HepG2 (cell line): ENCODE data around the gene PTGDS. TPM values are rescaled to one million over a fixed set of nuclear protein-coding genes. Genes with fewer than 3 reads are reported as not detected.

ENCODE experiments used
- DMAP1 ChIP-seq: IDR thresholded peaks from 2 replicates; pipeline ENCODE4 v1.6.1; 2016
- EED ChIP-seq: sonication (generic); formaldehyde crosslinking; IDR thresholded peaks from 2 replicates; pipeline ENCODE4 v1.5.0; 2020; ENCODE audit warnings: mild to moderate bottlenecking, missing genetic modification reagents
- HIVEP1 ChIP-seq: sonication (generic); formaldehyde crosslinking; IDR thresholded peaks from 2 replicates; pipeline ENCODE4 v1.4.0; 2020; ENCODE audit warnings: mild to moderate bottlenecking, missing genetic modification reagents
- JUNB ChIP-seq: sonication (generic); formaldehyde crosslinking; IDR thresholded peaks from 2 replicates; pipeline ENCODE4 v1.8.0; 2022; ENCODE audit warnings: missing genetic modification reagents, mild to moderate bottlenecking, borderline replicate concordance
- MED13 ChIP-seq: sonication (generic); formaldehyde crosslinking; IDR thresholded peaks from 2 replicates; pipeline ENCODE4 v1.5.0; 2020; ENCODE audit warnings: missing genetic modification reagents
- MTA3 ChIP-seq: sonication (generic); formaldehyde crosslinking; IDR thresholded peaks from 2 replicates; pipeline ENCODE4 v1.4.0; 2020; ENCODE audit warnings: missing genetic modification reagents
- NFE2 ChIP-seq: sonication (generic); formaldehyde crosslinking; IDR thresholded peaks from 2 replicates; pipeline ENCODE4 v1.4.0; 2020; ENCODE audit warnings: missing genetic modification reagents
- PAXIP1 ChIP-seq: sonication (generic); formaldehyde crosslinking; conservative IDR thresholded peaks from 2 replicates; pipeline ENCODE4 v1.4.0; 2020; ENCODE audit warnings: mild to moderate bottlenecking, missing genetic modification reagents, moderate library complexity
- RBFOX2 ChIP-seq: fragments of 200-400 bp; formaldehyde crosslinking; IDR thresholded peaks from 2 replicates; pipeline ENCODE4 v1.6.1; 2017; ENCODE audit warnings: low read depth, mild to moderate bottlenecking, low read length
- SRY ChIP-seq: sonication (generic); formaldehyde crosslinking; IDR thresholded peaks from 2 replicates; pipeline ENCODE4 v1.8.0; 2022; ENCODE audit warnings: mild to moderate bottlenecking, missing genetic modification reagents
- STAT5B ChIP-seq: sonication (generic); formaldehyde crosslinking; IDR thresholded peaks from 2 replicates; pipeline ENCODE4 v1.4.0; 2020; ENCODE audit warnings: missing genetic modification reagents
- ZNF335 ChIP-seq: sonication (generic); formaldehyde crosslinking; IDR thresholded peaks from 2 replicates; pipeline ENCODE4 v1.4.0; 2020; ENCODE audit warnings: missing genetic modification reagents
- ZNF878 ChIP-seq: sonication (generic); formaldehyde crosslinking; IDR thresholded peaks from 2 replicates; pipeline ENCODE4 v1.8.1; 2023; ENCODE audit warnings: mild to moderate bottlenecking, missing genetic modification reagents, moderate library complexity
- ZSCAN21 ChIP-seq: sonication (generic); formaldehyde crosslinking; IDR thresholded peaks from 2 replicates; pipeline ENCODE4 v1.8.0; 2022; ENCODE audit warnings: mild to moderate bottlenecking, missing genetic modification reagents, moderate library complexity, borderline replicate concordance
- ZSCAN29 ChIP-seq: sonication (generic); formaldehyde crosslinking; conservative IDR thresholded peaks from 2 replicates; pipeline ENCODE4 v1.4.0; 2020; ENCODE audit warnings: mild to moderate bottlenecking, missing genetic modification reagents
- polyA plus RNA-seq, 8 experiments: library from polyadenylated mRNA; depleted of rRNA in 3 of 8; stranded (reverse) in 7 of 8; unstranded in 1 of 8; fragments of >200 nt; fragmentation: Illumina TruSeq in 4 of 8; extraction: Trizol in 4 of 8; gene quantifications; 2 replicates each; pipeline versions ENCODE4 v1.2.1 to v1.2.3, GENCODE V29; 2011 to 2016; ENCODE audit warnings: low read depth in 4 of 8, missing spikeins in 1 of 8, mixed read lengths in 1 of 8; ENCODE audit not compliant: insufficient read depth in 1 of 8
- total RNA-seq, 5 experiments: library from RNA; depleted of rRNA; stranded (reverse); fragments of >200 nt; fragmentation: Illumina TruSeq; extraction: Trizol; gene quantifications; 2 replicates each; pipeline ENCODE4 v1.2.3, GENCODE V29; 2016; ENCODE audit warnings: low read depth in 1 of 5
- TF ChIP-seq, protein P1 (sequence below): sonication (generic); formaldehyde crosslinking; IDR thresholded peaks from 2 replicates; pipeline ENCODE4 v1.8.0; 2022; ENCODE audit warnings: mild to moderate bottlenecking, missing genetic modification reagents, moderate library complexity
- TF ChIP-seq, protein P2 (sequence below): sonication (generic); formaldehyde crosslinking; IDR thresholded peaks from 2 replicates; pipeline ENCODE4 v1.4.0; 2020; ENCODE audit warnings: missing genetic modification reagents, mild to moderate bottlenecking, borderline replicate concordance
- TF ChIP-seq, protein P3 (sequence below): sonication (generic); formaldehyde crosslinking; IDR thresholded peaks from 2 replicates; pipeline ENCODE4 v1.5.1; 2020; ENCODE audit warnings: missing genetic modification reagents, mild to moderate bottlenecking, borderline replicate concordance
- TF ChIP-seq, protein P4 (sequence below): IDR thresholded peaks from 2 replicates; pipeline ENCODE4 v1.6.1; 2016; ENCODE audit warnings: mild to moderate bottlenecking

Gene PTGDS
- total and polyA plus RNA-seq, 2 of the 13 experiments (the other 11 are each of a cell fraction or from before 2014, with no cell fraction given): 0.33 to 0.50 TPM

DNA sequence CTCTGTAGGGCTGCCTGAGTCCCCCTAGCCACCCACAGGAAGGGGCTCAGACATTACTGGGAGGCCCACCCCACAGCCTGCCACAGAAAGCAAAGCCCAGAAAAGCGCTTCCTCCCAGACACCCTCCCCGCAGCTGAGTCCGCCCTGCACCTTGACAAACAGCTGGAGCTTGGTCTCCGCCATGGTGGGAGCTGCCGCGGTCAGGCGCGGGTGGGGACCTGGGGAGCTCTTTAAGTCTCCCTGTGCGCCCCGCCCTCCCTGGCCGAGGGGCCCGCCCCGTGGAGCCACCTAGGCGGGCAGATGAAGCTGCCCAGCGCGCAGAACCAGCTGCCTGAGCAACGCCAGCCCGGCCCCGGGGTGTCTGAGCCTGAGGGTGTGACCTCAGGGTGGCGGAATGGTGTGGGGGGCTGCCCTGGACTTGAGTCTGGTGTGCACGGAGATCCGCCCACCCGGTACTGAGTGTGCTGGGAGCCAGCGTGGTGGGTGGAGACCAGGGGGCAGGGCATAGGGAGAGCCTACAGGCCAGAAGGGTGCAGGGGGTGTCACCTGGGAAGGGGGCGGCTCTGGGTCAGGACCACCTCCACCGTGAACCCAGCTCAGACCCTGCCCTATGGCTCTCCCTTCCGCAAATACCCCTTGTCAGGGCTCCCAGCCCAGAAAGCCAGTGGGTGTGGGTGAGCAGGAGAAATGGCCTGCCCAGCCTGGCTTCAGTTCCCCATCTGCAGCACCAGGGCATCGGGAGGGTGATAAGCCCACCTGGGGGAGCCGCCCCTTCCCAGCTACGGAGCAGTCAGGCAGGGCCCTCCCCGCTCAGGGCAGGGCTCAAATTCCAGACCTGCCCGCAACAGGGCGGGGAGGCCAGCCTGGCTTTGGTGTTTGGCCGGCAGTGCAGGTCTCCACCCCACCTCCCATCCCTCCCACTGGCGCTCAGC lies 19.3 kb downstream of the PTGDS start, which contains the start of gene CLIC3 (continued):
- no peak for TF ChIP-seq STAT5B
- TF ChIP-seq HIVEP1 (CRISPR knock-in tag): no peak
- TF ChIP-seq ZNF335 (CRISPR knock-in tag): no peak
- no peak for TF ChIP-seq NFE2 (CRISPR knock-in tag)
- no peak for TF ChIP-seq ZSCAN29 (CRISPR knock-in tag)
- TF ChIP-seq MTA3 (CRISPR knock-in tag): no peak
- TF ChIP-seq SRY: no peak
- TF ChIP-seq, protein P1, sequence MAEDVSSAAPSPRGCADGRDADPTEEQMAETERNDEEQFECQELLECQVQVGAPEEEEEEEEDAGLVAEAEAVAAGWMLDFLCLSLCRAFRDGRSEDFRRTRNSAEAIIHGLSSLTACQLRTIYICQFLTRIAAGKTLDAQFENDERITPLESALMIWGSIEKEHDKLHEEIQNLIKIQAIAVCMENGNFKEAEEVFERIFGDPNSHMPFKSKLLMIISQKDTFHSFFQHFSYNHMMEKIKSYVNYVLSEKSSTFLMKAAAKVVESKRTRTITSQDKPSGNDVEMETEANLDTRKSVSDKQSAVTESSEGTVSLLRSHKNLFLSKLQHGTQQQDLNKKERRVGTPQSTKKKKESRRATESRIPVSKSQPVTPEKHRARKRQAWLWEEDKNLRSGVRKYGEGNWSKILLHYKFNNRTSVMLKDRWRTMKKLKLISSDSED (CRISPR knock-in tag): no peak
- TF ChIP-seq MED13 (CRISPR knock-in tag): no peak
- TF ChIP-seq JUNB: no peak
- TF ChIP-seq, protein P2, sequence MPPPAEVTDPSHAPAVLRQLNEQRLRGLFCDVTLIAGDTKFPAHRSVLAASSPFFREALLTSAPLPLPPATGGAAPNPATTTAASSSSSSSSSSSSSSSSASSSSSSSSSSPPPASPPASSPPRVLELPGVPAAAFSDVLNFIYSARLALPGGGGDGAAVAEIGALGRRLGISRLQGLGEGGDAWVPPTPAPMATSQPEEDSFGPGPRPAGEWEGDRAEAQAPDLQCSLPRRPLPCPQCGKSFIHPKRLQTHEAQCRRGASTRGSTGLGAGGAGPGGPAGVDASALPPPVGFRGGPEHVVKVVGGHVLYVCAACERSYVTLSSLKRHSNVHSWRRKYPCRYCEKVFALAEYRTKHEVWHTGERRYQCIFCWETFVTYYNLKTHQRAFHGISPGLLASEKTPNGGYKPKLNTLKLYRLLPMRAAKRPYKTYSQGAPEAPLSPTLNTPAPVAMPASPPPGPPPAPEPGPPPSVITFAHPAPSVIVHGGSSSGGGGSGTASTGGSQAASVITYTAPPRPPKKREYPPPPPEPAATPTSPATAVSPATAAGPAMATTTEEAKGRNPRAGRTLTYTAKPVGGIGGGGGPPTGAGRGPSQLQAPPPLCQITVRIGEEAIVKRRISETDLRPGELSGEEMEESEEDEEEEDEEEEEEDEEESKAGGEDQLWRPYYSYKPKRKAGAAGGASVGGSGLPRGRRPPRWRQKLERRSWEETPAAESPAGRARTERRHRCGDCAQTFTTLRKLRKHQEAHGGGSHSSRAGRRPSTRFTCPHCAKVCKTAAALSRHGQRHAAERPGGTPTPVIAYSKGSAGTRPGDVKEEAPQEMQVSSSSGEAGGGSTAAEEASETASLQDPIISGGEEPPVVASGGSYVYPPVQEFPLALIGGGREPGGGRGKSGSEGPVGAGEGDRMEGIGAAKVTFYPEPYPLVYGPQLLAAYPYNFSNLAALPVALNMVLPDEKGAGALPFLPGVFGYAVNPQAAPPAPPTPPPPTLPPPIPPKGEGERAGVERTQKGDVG (CRISPR knock-in tag): no peak
- no peak for TF ChIP-seq ZNF878 (CRISPR knock-in tag)
- no peak for TF ChIP-seq EED (CRISPR knock-in tag)
- TF ChIP-seq RBFOX2: 0 out of 2 replicates have a peak, but pooled peaks have one; percentile 16
- TF ChIP-seq, protein P3, sequence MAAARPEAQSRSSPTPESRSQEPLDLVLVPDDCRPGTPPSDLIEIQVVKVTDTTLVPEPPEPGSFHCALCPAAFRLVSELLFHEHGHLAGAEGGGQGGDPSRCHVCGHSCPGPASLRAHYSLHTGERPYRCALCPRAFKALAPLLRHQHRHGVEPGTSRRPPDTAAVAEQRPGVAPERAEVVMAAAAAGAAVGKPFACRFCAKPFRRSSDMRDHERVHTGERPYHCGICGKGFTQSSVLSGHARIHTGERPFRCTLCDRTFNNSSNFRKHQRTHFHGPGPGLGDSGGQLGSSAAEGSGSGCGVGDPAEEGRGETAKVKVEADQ (CRISPR knock-in tag): no peak
- TF ChIP-seq DMAP1 (CRISPR knock-in tag): no peak
- TF ChIP-seq PAXIP1 (CRISPR knock-in tag): peak; percentile 32
- TF ChIP-seq, protein P4, sequence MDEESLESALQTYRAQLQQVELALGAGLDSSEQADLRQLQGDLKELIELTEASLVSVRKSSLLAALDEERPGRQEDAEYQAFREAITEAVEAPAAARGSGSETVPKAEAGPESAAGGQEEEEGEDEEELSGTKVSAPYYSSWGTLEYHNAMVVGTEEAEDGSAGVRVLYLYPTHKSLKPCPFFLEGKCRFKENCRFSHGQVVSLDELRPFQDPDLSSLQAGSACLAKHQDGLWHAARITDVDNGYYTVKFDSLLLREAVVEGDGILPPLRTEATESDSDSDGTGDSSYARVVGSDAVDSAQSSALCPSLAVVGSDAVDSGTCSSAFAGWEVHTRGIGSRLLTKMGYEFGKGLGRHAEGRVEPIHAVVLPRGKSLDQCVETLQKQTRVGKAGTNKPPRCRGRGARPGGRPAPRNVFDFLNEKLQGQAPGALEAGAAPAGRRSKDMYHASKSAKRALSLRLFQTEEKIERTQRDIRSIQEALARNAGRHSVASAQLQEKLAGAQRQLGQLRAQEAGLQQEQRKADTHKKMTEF (CRISPR knock-in tag): no peak; the same call in 1 of the 2 replicates
- TF ChIP-seq ZSCAN21: no peak
